Measurements from ENCODE around the gene HSPA12A.

HSPA12A gene

DNA sequence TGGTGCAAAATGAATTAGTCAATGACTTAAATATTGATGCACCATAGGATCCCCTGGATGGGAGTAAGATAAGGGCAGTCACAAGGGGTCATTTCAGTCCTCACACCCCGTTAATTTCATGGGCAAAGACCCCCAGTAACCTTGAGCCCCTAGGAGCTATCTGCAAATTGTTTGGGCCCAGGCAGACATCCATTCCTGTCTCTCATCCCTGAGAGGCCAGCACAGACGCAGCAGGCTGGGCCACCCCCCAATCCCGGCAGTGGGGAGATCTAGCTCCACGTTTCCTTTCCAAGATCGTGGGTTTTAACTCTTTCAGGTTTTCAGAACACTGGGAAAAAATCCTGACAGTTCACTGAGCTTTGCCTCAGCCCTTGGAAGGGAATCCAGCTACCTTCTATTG, 81.5 kb downstream of the HSPA12A start:
- H3F3A ChIP-seq (ENCODE audit: control insufficient read depth, insufficient read depth), result no peaks in the 10 kb centered on the region
- H3K27me3 ChIP-seq (ENCODE audit: control insufficient read depth, low read length), result no peaks in the 10 kb centered on the region
- no peaks in the 10 kb centered on the region for H3K79me2 ChIP-seq (ENCODE audit: control insufficient read depth, low read length)
- H4K20me1 ChIP-seq (ENCODE audit: control insufficient read depth, insufficient read depth, low read depth, low read length), result no peaks in the 10 kb centered on the region
- no peak overlapping the region for H3K4me3 ChIP-seq (ENCODE audit: low read length)
- H3K36me3 ChIP-seq (ENCODE audit: control insufficient read depth, low read length), result no peaks in the 10 kb centered on the region
- H3K4me2 ChIP-seq (ENCODE audit: low read length), result no peak overlapping the region
- no peak overlapping the region for H3K27ac ChIP-seq (ENCODE audit: low read depth, low read length)
- no peaks in the 10 kb centered on the region for H3K4me1 ChIP-seq (ENCODE audit: control insufficient read depth, low read length)
- TF ChIP-seq, protein P1, sequence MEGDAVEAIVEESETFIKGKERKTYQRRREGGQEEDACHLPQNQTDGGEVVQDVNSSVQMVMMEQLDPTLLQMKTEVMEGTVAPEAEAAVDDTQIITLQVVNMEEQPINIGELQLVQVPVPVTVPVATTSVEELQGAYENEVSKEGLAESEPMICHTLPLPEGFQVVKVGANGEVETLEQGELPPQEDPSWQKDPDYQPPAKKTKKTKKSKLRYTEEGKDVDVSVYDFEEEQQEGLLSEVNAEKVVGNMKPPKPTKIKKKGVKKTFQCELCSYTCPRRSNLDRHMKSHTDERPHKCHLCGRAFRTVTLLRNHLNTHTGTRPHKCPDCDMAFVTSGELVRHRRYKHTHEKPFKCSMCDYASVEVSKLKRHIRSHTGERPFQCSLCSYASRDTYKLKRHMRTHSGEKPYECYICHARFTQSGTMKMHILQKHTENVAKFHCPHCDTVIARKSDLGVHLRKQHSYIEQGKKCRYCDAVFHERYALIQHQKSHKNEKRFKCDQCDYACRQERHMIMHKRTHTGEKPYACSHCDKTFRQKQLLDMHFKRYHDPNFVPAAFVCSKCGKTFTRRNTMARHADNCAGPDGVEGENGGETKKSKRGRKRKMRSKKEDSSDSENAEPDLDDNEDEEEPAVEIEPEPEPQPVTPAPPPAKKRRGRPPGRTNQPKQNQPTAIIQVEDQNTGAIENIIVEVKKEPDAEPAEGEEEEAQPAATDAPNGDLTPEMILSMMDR (IDR thresholded peaks at IDR 0.05; ENCODE audit: low read depth, low read length, poor library complexity, severe bottlenecking), result no peak
- no peak for TF ChIP-seq EZH2phosphoT487 (IDR thresholded peaks at IDR 0.05; ENCODE audit: borderline replicate concordance, low read length)
- H3K9me2 ChIP-seq (replicated peaks; ENCODE audit: control insufficient read depth, low read length), result no peaks in the 10 kb centered on the region
- H3K9me3 ChIP-seq (ENCODE audit: control insufficient read depth, insufficient read depth, low read length), result no peaks in the 10 kb centered on the region

DNA sequence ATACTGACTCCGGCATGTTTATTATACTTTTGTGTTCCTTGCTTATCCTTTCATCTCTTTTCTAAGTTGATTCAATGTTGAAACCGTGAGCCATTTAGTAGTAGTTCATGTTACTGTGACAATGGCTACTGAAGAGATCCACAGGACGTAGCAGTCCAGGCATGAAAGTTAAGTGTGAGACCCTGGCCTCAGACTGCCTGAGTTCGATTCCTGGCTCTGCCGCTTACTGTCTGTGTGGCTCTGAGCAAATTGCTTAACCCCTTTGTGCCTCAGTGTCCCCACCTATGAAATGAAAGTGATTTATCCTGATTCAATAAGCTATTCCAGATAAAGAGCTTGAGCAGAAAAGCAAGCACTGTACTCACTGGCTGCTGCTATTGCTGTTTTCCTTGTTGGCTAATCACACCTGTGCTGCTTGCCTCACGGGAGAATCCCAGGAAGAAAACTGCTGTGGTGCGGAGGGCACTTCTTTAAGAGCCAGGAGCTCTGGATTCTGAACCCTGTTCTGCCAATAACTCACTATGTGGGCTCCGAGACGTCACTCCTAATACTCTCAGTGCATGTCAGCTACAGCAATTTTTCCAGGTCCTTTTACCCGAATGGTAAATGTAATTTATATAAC, 83.2 kb downstream of the HSPA12A start:
- no peak overlapping the region for H3K4me3 ChIP-seq (ENCODE audit: low read length)
- no peaks in the 10 kb centered on the region for H4K20me1 ChIP-seq (ENCODE audit: control insufficient read depth, insufficient read depth, low read depth, low read length)
- no peaks in the 10 kb centered on the region for H3F3A ChIP-seq (ENCODE audit: control insufficient read depth, insufficient read depth)
- H3K27me3 ChIP-seq (ENCODE audit: control insufficient read depth, low read length), result no peaks in the 10 kb centered on the region
- H3K27ac ChIP-seq (ENCODE audit: low read depth, low read length), result no peak overlapping the region
- no peaks in the 10 kb centered on the region for H3K36me3 ChIP-seq (ENCODE audit: control insufficient read depth, low read length)
- H3K9me2 ChIP-seq (replicated peaks; ENCODE audit: control insufficient read depth, low read length), result no peaks in the 10 kb centered on the region
- TF ChIP-seq, protein P1 (IDR thresholded peaks at IDR 0.05; ENCODE audit: low read depth, low read length, poor library complexity, severe bottlenecking), result no peak
- no peak for TF ChIP-seq EZH2phosphoT487 (IDR thresholded peaks at IDR 0.05; ENCODE audit: borderline replicate concordance, low read length)
- H3K9me3 ChIP-seq (ENCODE audit: control insufficient read depth, insufficient read depth, low read length), result no peaks in the 10 kb centered on the region
- no peak overlapping the region for H3K4me2 ChIP-seq (ENCODE audit: low read length)
- H3K79me2 ChIP-seq (ENCODE audit: control insufficient read depth, low read length), result no peaks in the 10 kb centered on the region
- no peaks in the 10 kb centered on the region for H3K4me1 ChIP-seq (ENCODE audit: control insufficient read depth, low read length)

DNA sequence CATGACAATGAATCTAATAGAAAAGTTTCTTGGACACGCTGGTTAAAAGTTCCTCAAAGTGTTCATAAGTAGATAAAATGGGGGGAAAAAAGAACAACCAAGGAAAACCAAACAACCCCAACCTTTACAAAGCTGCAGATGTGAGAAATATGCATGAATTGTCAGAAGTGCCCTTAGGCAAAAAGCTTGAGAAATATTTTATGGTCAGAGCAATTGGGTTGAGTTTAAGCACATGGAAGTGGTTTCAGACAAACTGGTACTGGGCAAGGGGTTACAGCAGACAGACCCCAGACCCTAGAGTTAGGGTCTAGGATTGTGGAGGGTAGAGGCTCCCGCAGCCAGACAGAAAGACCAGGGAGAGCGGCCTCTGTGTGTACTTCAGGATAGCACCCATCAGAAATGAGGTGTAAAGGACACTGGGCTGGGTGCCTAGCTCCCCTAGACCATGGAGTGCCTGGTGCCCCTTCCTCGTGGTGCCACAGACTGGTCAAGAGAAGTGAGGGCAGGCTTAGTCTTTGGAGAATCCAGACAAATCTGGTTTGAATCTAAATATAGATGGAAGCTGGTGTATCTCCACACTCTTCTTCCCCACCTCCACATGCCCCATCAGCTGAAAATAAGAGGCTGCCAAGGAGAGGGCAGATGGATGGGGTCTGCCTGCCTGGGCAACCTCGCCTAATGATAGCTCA, 84.4 kb downstream of the HSPA12A start:
- H3K27me3 ChIP-seq (ENCODE audit: control insufficient read depth, low read length), result no peaks in the 10 kb centered on the region
- H3K27ac ChIP-seq (ENCODE audit: low read depth, low read length), result no peak overlapping the region
- no peak overlapping the region for H3K4me3 ChIP-seq (ENCODE audit: low read length)
- H4K20me1 ChIP-seq (ENCODE audit: control insufficient read depth, insufficient read depth, low read depth, low read length), result no peaks in the 10 kb centered on the region
- no peaks in the 10 kb centered on the region for H3F3A ChIP-seq (ENCODE audit: control insufficient read depth, insufficient read depth)
- no peaks in the 10 kb centered on the region for H3K4me1 ChIP-seq (ENCODE audit: control insufficient read depth, low read length)
- no peaks in the 10 kb centered on the region for H3K36me3 ChIP-seq (ENCODE audit: control insufficient read depth, low read length)
- H3K9me3 ChIP-seq (ENCODE audit: control insufficient read depth, insufficient read depth, low read length), result no peaks in the 10 kb centered on the region
- no peaks in the 10 kb centered on the region for H3K79me2 ChIP-seq (ENCODE audit: control insufficient read depth, low read length)
- H3K4me2 ChIP-seq (ENCODE audit: low read length), result no peak overlapping the region
- no peaks in the 10 kb centered on the region for H3K9me2 ChIP-seq (replicated peaks; ENCODE audit: control insufficient read depth, low read length)
- TF ChIP-seq, protein P1 (IDR thresholded peaks at IDR 0.05; ENCODE audit: low read depth, low read length, poor library complexity, severe bottlenecking), result no peak
- TF ChIP-seq EZH2phosphoT487 (IDR thresholded peaks at IDR 0.05; ENCODE audit: borderline replicate concordance, low read length), result no peak

Measured in DOHH2 (cell line).